WERI-Rb-1 (cell line): ENCODE measurements around the gene FOCAD.

Source experiments
- DNase-seq: peaks from one replicate; pipeline ENCODE4 v3.0.0-alpha.2; 2020
- H3K27ac ChIP-seq: fragments of 250-450 bp; sonication (Bioruptor Pico); 2 replicates; pipeline ENCODE4 v1.5.1; 2020; ENCODE audit warnings: mild to moderate bottlenecking, moderate library complexity
- H3K27me3 ChIP-seq: fragments of 250-450 bp; sonication (Bioruptor Pico); 2 replicates; pipeline ENCODE4 v1.5.1; 2021; ENCODE audit warnings: mild to moderate bottlenecking, low read depth, moderate library complexity; ENCODE audit not compliant: insufficient read depth, severe bottlenecking
- H3K36me3 ChIP-seq: fragments of 250-450 bp; sonication (Bioruptor Pico); 2 replicates; pipeline ENCODE4 v1.5.1; 2020; ENCODE audit warnings: mild to moderate bottlenecking, moderate library complexity
- H3K4me3 ChIP-seq: 2 replicates; pipeline ENCODE4 v1.5.1; 2011; ENCODE audit warnings: low read depth, mild to moderate bottlenecking, control low read depth, low read length
- H3K9me3 ChIP-seq: fragments of 250-450 bp; sonication (Bioruptor Pico); 2 replicates; pipeline ENCODE4 v1.5.1; 2021; ENCODE audit warnings: mild to moderate bottlenecking, moderate library complexity; ENCODE audit not compliant: severe bottlenecking
- CTCF ChIP-seq: IDR thresholded peaks from 2 replicates; pipeline ENCODE4 v1.5.1; 2011; ENCODE audit warnings: low read depth, mild to moderate bottlenecking, control low read depth, inconsistent platforms, low read length

FOCAD gene

GRCh38 chr9:20658677-20659473 lies 25.2 kb upstream of the FOCAD start:
- Histone ChIP-seq H3K27ac (no peak overlapping the region), H3K4me3 (no peak overlapping the region)
- no peak for DNase-seq

GRCh38 chr9:20659474-20659967 lies 24.5 kb upstream of the FOCAD start:
- H3K9me3 ChIP-seq, result no peaks in the 10 kb centered on the region
- DNase-seq, result no peak
- no peaks in the 10 kb centered on the region for H3K36me3 ChIP-seq
- H3K4me3 ChIP-seq, result no peak overlapping the region
- H3K27me3 ChIP-seq, result no peaks in the 10 kb centered on the region
- TF ChIP-seq CTCF, result no peak
- no peak overlapping the region for H3K27ac ChIP-seq

More at GRCh38 chr9:20658677-20659473, 25.2 kb upstream of the FOCAD start:
- no peaks in the 10 kb centered on the region for H3K36me3 ChIP-seq
- H3K9me3 ChIP-seq, result no peaks in the 10 kb centered on the region
- no peak for TF ChIP-seq CTCF
- no peaks in the 10 kb centered on the region for H3K27me3 ChIP-seq

GRCh38 chr9:20662156-20662555 lies 21.9 kb upstream of the FOCAD start:
- TF ChIP-seq CTCF, result no peak
- H3K27me3 ChIP-seq, result no peaks in the 10 kb centered on the region
- H3K9me3 ChIP-seq, result no peaks in the 10 kb centered on the region
- DNase-seq, result no peak
- H3K4me3 ChIP-seq, result no peak overlapping the region
- H3K36me3 ChIP-seq, result no peaks in the 10 kb centered on the region
- no peak overlapping the region for H3K27ac ChIP-seq

- no peak overlapping the region for H3K4me3 ChIP-seq
- DNase-seq, result no peak
- H3K36me3 ChIP-seq, result no peaks in the 10 kb centered on the region
- no peak for TF ChIP-seq CTCF
- H3K27ac ChIP-seq, result no peak overlapping the region
- no peaks in the 10 kb centered on the region for H3K27me3 ChIP-seq
- H3K9me3 ChIP-seq, result no peaks in the 10 kb centered on the region
These were observed 20.9 kb upstream of the FOCAD start for GRCh38 chr9:20663133-20663532.

- TF ChIP-seq CTCF, result no peak
- Histone ChIP-seq H3K27me3 (no peaks in the 10 kb centered on the region), H3K9me3 (no peaks in the 10 kb centered on the region)
These were observed 19.6 kb upstream of the FOCAD start for GRCh38 chr9:20664501-20664900.

DNA sequence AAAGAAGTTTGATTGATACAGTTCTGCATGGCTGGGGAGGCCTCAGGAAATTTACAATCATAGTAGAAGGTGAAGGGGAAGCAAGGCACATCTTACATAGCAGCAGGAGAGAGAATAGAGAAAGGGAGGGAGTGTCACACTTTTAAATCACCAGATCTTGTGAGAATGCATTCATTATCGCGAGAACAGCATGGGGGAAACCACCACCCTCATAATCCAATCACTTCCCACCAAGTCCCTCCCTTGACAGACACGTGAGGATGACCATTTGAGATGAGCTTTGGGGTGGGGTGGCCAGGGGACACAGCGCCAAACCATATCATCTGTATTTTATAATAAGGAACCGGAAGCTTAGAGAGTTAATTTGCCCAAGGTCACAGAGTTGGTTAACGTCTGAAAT lies 13.7 kb upstream of the FOCAD start:
- Histone ChIP-seq H3K27ac (no peak overlapping the region), H3K9me3 (no peaks in the 10 kb centered on the region), H3K4me3 (no peak overlapping the region), H3K27me3 (no peaks in the 10 kb centered on the region), H3K36me3 (no peaks in the 10 kb centered on the region)
- no peak for DNase-seq
- no peak for TF ChIP-seq CTCF

More at GRCh38 chr9:20664501-20664900, 19.6 kb upstream of the FOCAD start:
- no peak for DNase-seq
- no peaks in the 10 kb centered on the region for H3K36me3 ChIP-seq
- H3K4me3 ChIP-seq, result no peak overlapping the region
- H3K27ac ChIP-seq, result no peak overlapping the region
